ENCODE data around the gene MS4A6E.

MS4A6E gene

GRCh38 chr11:60307507-60308195, 19.4 kb upstream of the MS4A6E start:
- Histone ChIP-seq H3K9ac (ENCODE audit: low read depth, low read length) (no peak overlapping the region), H3K4me1 (ENCODE audit: control insufficient read depth, insufficient read depth, low read length) (no peaks in the 10 kb centered on the region), H3K4me3 (ENCODE audit: low read depth, low read length) (no peak overlapping the region), H3K27me3 (ENCODE audit: control insufficient read depth, insufficient read depth, low read length) (no peaks in the 10 kb centered on the region), H3K9me3 (ENCODE audit: control insufficient read depth, insufficient read depth, low read length) (no peaks in the 10 kb centered on the region), H3K36me3 (ENCODE audit: control insufficient read depth, insufficient read depth, low read length) (no peaks in the 10 kb centered on the region)

- no peaks in the 10 kb centered on the region for H3K27me3 ChIP-seq (ENCODE audit: control insufficient read depth, insufficient read depth, low read length)
- no peaks in the 10 kb centered on the region for H3K9me3 ChIP-seq (ENCODE audit: control insufficient read depth, insufficient read depth, low read length)
- no peak overlapping the region for H3K9ac ChIP-seq (ENCODE audit: low read depth, low read length)
- no peaks in the 10 kb centered on the region for H3K4me1 ChIP-seq (ENCODE audit: control insufficient read depth, insufficient read depth, low read length)
- no peak overlapping the region for H3K4me3 ChIP-seq (ENCODE audit: low read depth, low read length)
- H3K36me3 ChIP-seq (ENCODE audit: control insufficient read depth, insufficient read depth, low read length): no peaks in the 10 kb centered on the region
Observed at GRCh38 chr11:60310407-60310998, 16.6 kb upstream of the MS4A6E start.

- no peaks in the 10 kb centered on the region for H3K27me3 ChIP-seq (ENCODE audit: control insufficient read depth, insufficient read depth, low read length)
- H3K4me1 ChIP-seq (ENCODE audit: control insufficient read depth, insufficient read depth, low read length): no peaks in the 10 kb centered on the region
- no peaks in the 10 kb centered on the region for H3K36me3 ChIP-seq (ENCODE audit: control insufficient read depth, insufficient read depth, low read length)
- H3K9me3 ChIP-seq (ENCODE audit: control insufficient read depth, insufficient read depth, low read length): no peaks in the 10 kb centered on the region
- no peak overlapping the region for H3K9ac ChIP-seq (ENCODE audit: low read depth, low read length)
- no peak overlapping the region for H3K4me3 ChIP-seq (ENCODE audit: low read depth, low read length)
Observed at GRCh38 chr11:60314635-60315321, 12.3 kb upstream of the MS4A6E start.

GRCh38 chr11:60315871-60316270, 11.2 kb upstream of the MS4A6E start:
- H3K4me3 ChIP-seq (ENCODE audit: low read depth, low read length): no peak overlapping the region
- H3K9ac ChIP-seq (ENCODE audit: low read depth, low read length): no peak overlapping the region
- no peaks in the 10 kb centered on the region for H3K4me1 ChIP-seq (ENCODE audit: control insufficient read depth, insufficient read depth, low read length)
- no peaks in the 10 kb centered on the region for H3K27me3 ChIP-seq (ENCODE audit: control insufficient read depth, insufficient read depth, low read length)
- no peaks in the 10 kb centered on the region for H3K9me3 ChIP-seq (ENCODE audit: control insufficient read depth, insufficient read depth, low read length)
- no peaks in the 10 kb centered on the region for H3K36me3 ChIP-seq (ENCODE audit: control insufficient read depth, insufficient read depth, low read length)

GRCh38 chr11:60316317-60316716, 10.7 kb upstream of the MS4A6E start:
- Histone ChIP-seq H3K9ac (ENCODE audit: low read depth, low read length) (no peak overlapping the region), H3K36me3 (ENCODE audit: control insufficient read depth, insufficient read depth, low read length) (no peaks in the 10 kb centered on the region), H3K4me1 (ENCODE audit: control insufficient read depth, insufficient read depth, low read length) (no peaks in the 10 kb centered on the region), H3K27me3 (ENCODE audit: control insufficient read depth, insufficient read depth, low read length) (no peaks in the 10 kb centered on the region), H3K9me3 (ENCODE audit: control insufficient read depth, insufficient read depth, low read length) (no peaks in the 10 kb centered on the region), H3K4me3 (ENCODE audit: low read depth, low read length) (no peak overlapping the region)

- Histone ChIP-seq H3K27me3 (ENCODE audit: control insufficient read depth, insufficient read depth, low read length) (no peaks in the 10 kb centered on the region), H3K9me3 (ENCODE audit: control insufficient read depth, insufficient read depth, low read length) (no peaks in the 10 kb centered on the region), H3K4me1 (ENCODE audit: control insufficient read depth, insufficient read depth, low read length) (no peaks in the 10 kb centered on the region), H3K4me3 (ENCODE audit: low read depth, low read length) (no peak overlapping the region), H3K9ac (ENCODE audit: low read depth, low read length) (no peak overlapping the region), H3K36me3 (ENCODE audit: control insufficient read depth, insufficient read depth, low read length) (no peaks in the 10 kb centered on the region)
Observed at GRCh38 chr11:60318726-60319125, 8.3 kb upstream of the MS4A6E start.

GRCh38 chr11:60321051-60321450, 6.0 kb upstream of the MS4A6E start:
- H3K36me3 ChIP-seq (ENCODE audit: control insufficient read depth, insufficient read depth, low read length): no peaks in the 10 kb centered on the region
- H3K27me3 ChIP-seq (ENCODE audit: control insufficient read depth, insufficient read depth, low read length): no peaks in the 10 kb centered on the region
- no peak overlapping the region for H3K9ac ChIP-seq (ENCODE audit: low read depth, low read length)
- H3K4me3 ChIP-seq (ENCODE audit: low read depth, low read length): no peak overlapping the region
- no peaks in the 10 kb centered on the region for H3K9me3 ChIP-seq (ENCODE audit: control insufficient read depth, insufficient read depth, low read length)
- no peaks in the 10 kb centered on the region for H3K4me1 ChIP-seq (ENCODE audit: control insufficient read depth, insufficient read depth, low read length)

- Histone ChIP-seq H3K4me1 (ENCODE audit: control insufficient read depth, insufficient read depth, low read length) (no peaks in the 10 kb centered on the region), H3K4me3 (ENCODE audit: low read depth, low read length) (no peak overlapping the region), H3K27me3 (ENCODE audit: control insufficient read depth, insufficient read depth, low read length) (no peaks in the 10 kb centered on the region), H3K9me3 (ENCODE audit: control insufficient read depth, insufficient read depth, low read length) (no peaks in the 10 kb centered on the region), H3K9ac (ENCODE audit: low read depth, low read length) (no peak overlapping the region), H3K36me3 (ENCODE audit: control insufficient read depth, insufficient read depth, low read length) (no peaks in the 10 kb centered on the region)
Observed at GRCh38 chr11:60328460-60328859, 1.4 kb downstream of the MS4A6E start.

- no peak overlapping the region for H3K4me3 ChIP-seq (ENCODE audit: low read depth, low read length)
- no peak overlapping the region for H3K9ac ChIP-seq (ENCODE audit: low read depth, low read length)
- H3K4me1 ChIP-seq (ENCODE audit: control insufficient read depth, insufficient read depth, low read length): no peaks in the 10 kb centered on the region
- H3K36me3 ChIP-seq (ENCODE audit: control insufficient read depth, insufficient read depth, low read length): no peaks in the 10 kb centered on the region
- H3K9me3 ChIP-seq (ENCODE audit: control insufficient read depth, insufficient read depth, low read length): no peaks in the 10 kb centered on the region
- no peaks in the 10 kb centered on the region for H3K27me3 ChIP-seq (ENCODE audit: control insufficient read depth, insufficient read depth, low read length)
Observed at GRCh38 chr11:60332846-60333245, 5.8 kb downstream of the MS4A6E start.

- Histone ChIP-seq H3K4me1 (ENCODE audit: control insufficient read depth, insufficient read depth, low read length) (no peaks in the 10 kb centered on the region), H3K9ac (ENCODE audit: low read depth, low read length) (no peak overlapping the region), H3K27me3 (ENCODE audit: control insufficient read depth, insufficient read depth, low read length) (no peaks in the 10 kb centered on the region), H3K4me3 (ENCODE audit: low read depth, low read length) (no peak overlapping the region), H3K36me3 (ENCODE audit: control insufficient read depth, insufficient read depth, low read length) (no peaks in the 10 kb centered on the region), H3K9me3 (ENCODE audit: control insufficient read depth, insufficient read depth, low read length) (no peaks in the 10 kb centered on the region)
Observed at GRCh38 chr11:60334005-60334620, 7.1 kb downstream of the MS4A6E start.

GRCh38 chr11:60336767-60337391, 9.8 kb downstream of the MS4A6E start:
- no peak overlapping the region for H3K4me3 ChIP-seq (ENCODE audit: low read depth, low read length)
- no peaks in the 10 kb centered on the region for H3K27me3 ChIP-seq (ENCODE audit: control insufficient read depth, insufficient read depth, low read length)
- H3K9me3 ChIP-seq (ENCODE audit: control insufficient read depth, insufficient read depth, low read length): no peaks in the 10 kb centered on the region
- no peaks in the 10 kb centered on the region for H3K36me3 ChIP-seq (ENCODE audit: control insufficient read depth, insufficient read depth, low read length)
- no peak overlapping the region for H3K9ac ChIP-seq (ENCODE audit: low read depth, low read length)
- H3K4me1 ChIP-seq (ENCODE audit: control insufficient read depth, insufficient read depth, low read length): no peaks in the 10 kb centered on the region
